A673 (cell line): ENCODE results near the gene GBA3. TPM values are rescaled to one million over a fixed set of nuclear protein-coding genes. Genes with fewer than 3 reads are reported as not detected.

Source experiments
- Bru-seq: library from RNA; stranded (reverse); fragments of 400-500 nt; gene quantifications from one replicate; lab custom pipeline; 2021; lab: Mats Ljungman, UMichigan
- BruChase-seq, 2 experiments: library from RNA; stranded (reverse); fragments of 400-500 nt; gene quantifications; one replicate each; lab custom pipeline; 2021; lab: Mats Ljungman, UMichigan
- BruUV-seq: library from RNA; stranded (reverse); fragments of 400-500 nt; replicated peaks from 2 replicates; lab custom pipeline; 2021; lab: Mats Ljungman, UMichigan
- CTCF ChIA-PET: fragments of 300-600 bp; sonication (Branson Sonifier 250); formaldehyde crosslinking; loops from one replicate; lab custom pipeline; 2022; ENCODE audit warnings: antibody characterized with exemption; lab: Charles Lee
- POLR2A ChIA-PET: fragments of 300-600 bp; sonication (Branson Sonifier 250); formaldehyde crosslinking; loops from one replicate; lab custom pipeline; 2022; ENCODE audit warnings: antibody characterized with exemption; ENCODE audit not compliant: low non-redundant PET; lab: Charles Lee
- DNase-seq: peaks from one replicate; pipeline ENCODE4 v3.0.0-alpha.2; 2015; ENCODE audit warnings: low spot score
- H3K27ac ChIP-seq: fragments of 200-600 bp; sonication (generic); 2 replicates; pipeline ENCODE4 v1.5.1; 2016; ENCODE audit warnings: mixed run types, low read depth, mild to moderate bottlenecking, mixed read lengths, antibody characterized with exemption, low read length; ENCODE audit not compliant: poor library complexity, severe bottlenecking
- H3K27me3 ChIP-seq: fragments of 200-600 bp; sonication (generic); replicated peaks from 2 replicates; pipeline ENCODE4 v1.6.1; 2017; ENCODE audit warnings: mixed run types, low read depth, mild to moderate bottlenecking, mixed read lengths, antibody characterized with exemption, low read length; ENCODE audit not compliant: insufficient read depth, poor library complexity
- H3K36me3 ChIP-seq: fragments of 200-600 bp; sonication (generic); 2 replicates; pipeline ENCODE4 v1.6.1; 2016; ENCODE audit warnings: mixed run types, mild to moderate bottlenecking, mixed read lengths, antibody characterized with exemption, low read length; ENCODE audit not compliant: insufficient read depth, poor library complexity, severe bottlenecking
- H3K4me1 ChIP-seq: fragments of 200-600 bp; sonication (generic); 2 replicates; pipeline ENCODE4 v1.6.1; 2017; ENCODE audit warnings: mixed run types, mild to moderate bottlenecking, mixed read lengths, antibody characterized with exemption, low read length; ENCODE audit not compliant: insufficient read depth, poor library complexity, severe bottlenecking
- H3K4me3 ChIP-seq: fragments of 200-600 bp; sonication (generic); 2 replicates; pipeline ENCODE4 v1.5.1; 2016; ENCODE audit warnings: low read depth, mixed run types, mild to moderate bottlenecking, mixed read lengths, low read length; ENCODE audit not compliant: poor library complexity, severe bottlenecking
- H3K9me3 ChIP-seq: fragments of 200-600 bp; sonication (generic); 2 replicates; pipeline ENCODE4 v1.6.1; 2016; ENCODE audit warnings: mixed run types, low read depth, mild to moderate bottlenecking, mixed read lengths, antibody characterized with exemption, low read length; ENCODE audit not compliant: poor library complexity, severe bottlenecking
- EZH2 ChIP-seq: fragments of 200-600 bp; sonication (generic); IDR thresholded peaks from 2 replicates; pipeline ENCODE4 v1.6.1; 2017; ENCODE audit warnings: borderline replicate concordance, low read depth, mild to moderate bottlenecking, mixed read lengths, antibody characterized with exemption, low read length; ENCODE audit not compliant: poor library complexity, severe bottlenecking
- intact Hi-C: fragments of 100-400 bp; cut with micrococcal nuclease; formaldehyde crosslinking; loops from one replicate; pipeline ENCODE4 v1.10.0; 2022; ENCODE audit not compliant: unreplicated experiment
- long read RNA-seq: library from polyadenylated mRNA; stranded (forward); transcript quantifications from one replicate; pipeline ENCODE4 v2.0.0, GENCODE V29; 2022
- total RNA-seq: library from RNA; stranded (reverse); gene quantifications from 2 replicates; pipeline ENCODE4 v1.2.3, GENCODE V29; 2021
- TF ChIP-seq, protein P1 (sequence below): fragments of 300-800, 200-600 bp; sonication (generic); conservative IDR thresholded peaks from 2 replicates; pipeline ENCODE4 v1.5.1; 2017; ENCODE audit warnings: low read depth, mild to moderate bottlenecking, antibody characterized with exemption, low read length, moderate library complexity, mixed read lengths

The GBA3 gene
- total RNA-seq (not detected in 2 replicates), Bru-seq, nascent RNA (not detected), BruChase-seq, experiment 1, labeled RNA remaining after a 2-hour chase (not detected), BruChase-seq, experiment 2, labeled RNA remaining after a 6-hour chase (not detected)
- long read RNA-seq, partial matches to known transcripts = 0 of 3 reads
- long read RNA-seq, other reads (novel, unspliced or antisense) = 3 of 3 reads

DNA sequence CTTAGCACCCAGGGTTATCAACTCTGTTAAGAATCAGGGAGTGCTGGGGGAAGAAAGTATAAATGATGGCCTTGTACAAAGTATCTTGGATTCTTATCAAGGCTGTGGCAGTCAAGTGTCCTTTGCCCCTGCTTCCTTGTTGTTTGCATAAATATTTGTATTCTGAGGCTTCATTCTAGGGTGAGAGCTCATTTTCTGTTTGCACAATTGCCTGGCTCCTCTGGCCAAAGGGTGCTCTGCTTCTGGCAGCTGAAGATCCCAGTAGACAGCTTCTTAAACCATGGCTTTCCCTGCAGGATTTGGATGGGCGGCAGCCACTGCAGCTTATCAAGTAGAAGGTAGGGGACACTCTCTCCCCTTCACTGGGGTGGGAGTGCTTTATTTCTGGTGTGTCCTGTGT lies at the start of gene GBA3:
Gene GBA3 (plus strand): TSS at position 202 of the 400 bp plus-strand sequence.
- Histone ChIP-seq H3K4me1 (no peaks in the 10 kb centered on the region), H3K36me3 (no peaks in the 10 kb centered on the region), H3K9me3 (no peaks in the 10 kb centered on the region), H3K27ac (no peak within 1 kb of the TSS), H3K4me3 (no peak within 1 kb of the TSS), H3K27me3 (peaks cover 23% of the 10 kb centered on the region)
- intact Hi-C loops = no loop called here
- no TSS peak for BruUV-seq
- no peak for TF ChIP-seq EZH2
- TF ChIP-seq, protein P1, sequence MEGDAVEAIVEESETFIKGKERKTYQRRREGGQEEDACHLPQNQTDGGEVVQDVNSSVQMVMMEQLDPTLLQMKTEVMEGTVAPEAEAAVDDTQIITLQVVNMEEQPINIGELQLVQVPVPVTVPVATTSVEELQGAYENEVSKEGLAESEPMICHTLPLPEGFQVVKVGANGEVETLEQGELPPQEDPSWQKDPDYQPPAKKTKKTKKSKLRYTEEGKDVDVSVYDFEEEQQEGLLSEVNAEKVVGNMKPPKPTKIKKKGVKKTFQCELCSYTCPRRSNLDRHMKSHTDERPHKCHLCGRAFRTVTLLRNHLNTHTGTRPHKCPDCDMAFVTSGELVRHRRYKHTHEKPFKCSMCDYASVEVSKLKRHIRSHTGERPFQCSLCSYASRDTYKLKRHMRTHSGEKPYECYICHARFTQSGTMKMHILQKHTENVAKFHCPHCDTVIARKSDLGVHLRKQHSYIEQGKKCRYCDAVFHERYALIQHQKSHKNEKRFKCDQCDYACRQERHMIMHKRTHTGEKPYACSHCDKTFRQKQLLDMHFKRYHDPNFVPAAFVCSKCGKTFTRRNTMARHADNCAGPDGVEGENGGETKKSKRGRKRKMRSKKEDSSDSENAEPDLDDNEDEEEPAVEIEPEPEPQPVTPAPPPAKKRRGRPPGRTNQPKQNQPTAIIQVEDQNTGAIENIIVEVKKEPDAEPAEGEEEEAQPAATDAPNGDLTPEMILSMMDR = no peak
- POLR2A ChIA-PET = no interaction called here
- CTCF ChIA-PET = no interaction called here
- DNase-seq = no peak

DNA sequence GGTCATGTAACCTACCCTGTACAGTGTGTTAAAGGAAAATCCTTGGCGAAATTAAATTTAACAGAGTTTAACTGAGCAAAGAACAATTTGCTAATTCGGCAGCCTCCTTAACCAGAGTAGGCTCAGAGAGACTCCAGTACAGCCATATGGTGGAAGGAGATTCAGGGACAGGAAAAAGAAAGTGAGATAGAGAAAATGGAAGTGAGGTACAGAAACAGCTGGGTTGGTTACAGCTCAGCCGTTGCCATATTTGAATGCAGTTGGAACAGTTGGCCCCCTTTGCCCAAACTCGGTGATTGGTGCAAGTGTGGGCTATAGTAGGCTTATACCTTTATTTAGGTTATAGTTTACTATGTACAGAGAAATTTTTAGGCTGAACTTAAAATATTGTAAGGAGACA lies 48.8 kb upstream of the GBA3 start:
- POLR2A ChIA-PET = no interaction called here
- H3K36me3 ChIP-seq = no peaks in the 10 kb centered on the region
- peaks cover 6% of the 10 kb centered on the region for H3K27me3 ChIP-seq
- no peak overlapping the region for H3K4me3 ChIP-seq
- H3K4me1 ChIP-seq = no peaks in the 10 kb centered on the region
- BruUV-seq = no TSS peak
- CTCF ChIA-PET = no interaction called here
- H3K9me3 ChIP-seq = no peaks in the 10 kb centered on the region
- no peak for DNase-seq
- no peak overlapping the region for H3K27ac ChIP-seq
- TF ChIP-seq, protein P1 = no peak
- intact Hi-C loops = no loop called here

DNA sequence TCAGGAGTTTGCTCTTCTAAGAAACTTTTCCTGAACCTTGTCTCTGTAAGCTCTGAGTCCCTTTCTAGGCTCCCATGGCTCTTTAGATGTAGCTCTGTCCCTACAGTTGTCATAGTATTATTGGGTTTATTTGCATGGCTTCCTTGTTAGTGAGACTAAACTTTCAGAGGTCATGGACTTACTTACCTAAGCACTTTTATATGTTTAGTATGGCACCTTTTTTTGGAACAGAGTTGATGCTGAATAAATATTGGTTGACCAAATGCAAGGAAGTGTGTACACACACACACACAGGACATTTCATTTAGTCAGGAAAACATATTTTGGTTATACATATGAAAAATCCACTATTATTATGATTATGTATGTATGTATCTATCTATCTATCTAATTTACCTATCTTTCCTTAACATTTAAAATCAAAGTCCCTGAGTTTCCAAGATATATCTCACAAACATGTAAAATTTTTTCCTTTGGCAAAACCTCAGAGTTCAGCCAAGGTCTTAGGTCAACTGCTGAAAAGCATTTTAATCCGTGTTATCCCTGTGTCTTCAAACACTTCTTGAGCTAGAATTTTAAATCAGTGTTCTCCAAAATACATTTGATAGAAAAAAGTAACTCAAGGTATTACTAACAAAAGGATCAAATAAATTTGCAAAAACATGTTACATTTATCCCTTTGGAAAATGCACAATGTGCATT lies 47.1 kb upstream of the GBA3 start:
- CTCF ChIA-PET = no interaction called here
- BruUV-seq = no TSS peak
- Histone ChIP-seq H3K9me3 (no peaks in the 10 kb centered on the region), H3K27me3 (peaks cover 9% of the 10 kb centered on the region), H3K27ac (no peak overlapping the region), H3K36me3 (no peaks in the 10 kb centered on the region), H3K4me3 (no peak overlapping the region), H3K4me1 (no peaks in the 10 kb centered on the region)
- TF ChIP-seq, protein P1 = no peak
- no peak for TF ChIP-seq EZH2
- intact Hi-C loops = no loop called here
- DNase-seq = no peak
- POLR2A ChIA-PET = no interaction called here
